Measurements from ENCODE around the gene SCUBE2.

DNA sequence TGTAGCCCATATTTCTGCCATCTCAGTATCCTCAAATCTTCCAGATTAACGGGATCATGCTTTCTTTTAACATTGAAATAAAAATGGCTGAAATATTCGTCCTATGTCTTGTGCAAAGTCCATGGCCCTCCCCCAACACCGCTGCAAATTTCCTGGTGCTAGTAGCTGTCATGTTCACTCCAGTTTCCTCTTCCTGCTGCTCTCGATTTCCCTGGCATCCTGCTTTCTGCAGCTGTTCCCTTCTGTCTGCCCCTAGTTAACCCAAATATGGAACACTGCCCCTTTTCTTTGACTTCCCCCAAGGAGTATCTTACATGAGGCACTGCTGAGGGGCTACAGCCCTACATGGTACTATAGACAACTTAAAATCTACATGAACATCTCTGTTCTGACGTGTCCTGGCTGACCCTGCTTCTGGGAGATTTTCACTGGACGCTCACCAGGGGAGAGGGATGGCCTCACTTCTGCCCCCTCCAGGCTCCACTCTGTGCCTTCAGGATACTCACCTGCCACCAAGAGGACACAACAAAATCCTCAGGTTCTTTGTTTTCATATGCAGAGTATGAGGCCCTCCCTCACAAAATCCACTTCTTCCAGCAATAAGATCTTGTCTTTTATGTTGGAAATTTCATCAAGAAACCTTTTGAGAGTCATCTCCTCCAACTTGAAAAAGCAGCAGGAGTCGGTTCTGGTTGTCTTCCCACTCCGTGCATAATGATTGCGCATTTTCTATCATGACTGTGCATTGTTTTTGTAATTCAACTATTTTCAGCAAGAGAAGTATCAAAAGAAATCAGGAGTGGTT is 29.5 kb upstream of the SCUBE2 start:
- TF ChIP-seq, protein P1, sequence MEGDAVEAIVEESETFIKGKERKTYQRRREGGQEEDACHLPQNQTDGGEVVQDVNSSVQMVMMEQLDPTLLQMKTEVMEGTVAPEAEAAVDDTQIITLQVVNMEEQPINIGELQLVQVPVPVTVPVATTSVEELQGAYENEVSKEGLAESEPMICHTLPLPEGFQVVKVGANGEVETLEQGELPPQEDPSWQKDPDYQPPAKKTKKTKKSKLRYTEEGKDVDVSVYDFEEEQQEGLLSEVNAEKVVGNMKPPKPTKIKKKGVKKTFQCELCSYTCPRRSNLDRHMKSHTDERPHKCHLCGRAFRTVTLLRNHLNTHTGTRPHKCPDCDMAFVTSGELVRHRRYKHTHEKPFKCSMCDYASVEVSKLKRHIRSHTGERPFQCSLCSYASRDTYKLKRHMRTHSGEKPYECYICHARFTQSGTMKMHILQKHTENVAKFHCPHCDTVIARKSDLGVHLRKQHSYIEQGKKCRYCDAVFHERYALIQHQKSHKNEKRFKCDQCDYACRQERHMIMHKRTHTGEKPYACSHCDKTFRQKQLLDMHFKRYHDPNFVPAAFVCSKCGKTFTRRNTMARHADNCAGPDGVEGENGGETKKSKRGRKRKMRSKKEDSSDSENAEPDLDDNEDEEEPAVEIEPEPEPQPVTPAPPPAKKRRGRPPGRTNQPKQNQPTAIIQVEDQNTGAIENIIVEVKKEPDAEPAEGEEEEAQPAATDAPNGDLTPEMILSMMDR (IDR thresholded peaks at IDR 0.05), result no peak
- TF ChIP-seq POLR2A (IDR thresholded peaks at IDR 0.05), result no peak

Measured in testis (tissue), 2 donors.